Measurements from ENCODE around the gene ANKRD13A. TPM values are rescaled to one million over a fixed set of nuclear protein-coding genes. Genes with fewer than 3 reads are reported as not detected.

The ANKRD13A gene
- total and polyA plus RNA-seq, 2 of the 8 experiments (the other 6 are each of a cell fraction or from before 2014, with no cell fraction given): 16.8 to 21.4 TPM

- TF ChIP-seq CHD7 (IDR thresholded peaks at IDR 0.05; ENCODE audit: insufficient replicate concordance, low read length): no peak
- no peak for TF ChIP-seq BCL11A (IDR thresholded peaks at IDR 0.05; ENCODE audit: low read depth in 2 of 2, low read length in 2 of 2)
- no peak for TF ChIP-seq MAX (IDR thresholded peaks at IDR 0.05)
- TF ChIP-seq EP300 (IDR thresholded peaks at IDR 0.05; ENCODE audit: borderline replicate concordance in 1 of 2, low read depth in 2 of 2, low read length in 2 of 2): no peak
- TF ChIP-seq TAF7 (optimal IDR thresholded peaks at IDR 0.05; ENCODE audit: borderline replicate concordance, low read depth, low read length): no peak
- TF ChIP-seq, protein P1, sequence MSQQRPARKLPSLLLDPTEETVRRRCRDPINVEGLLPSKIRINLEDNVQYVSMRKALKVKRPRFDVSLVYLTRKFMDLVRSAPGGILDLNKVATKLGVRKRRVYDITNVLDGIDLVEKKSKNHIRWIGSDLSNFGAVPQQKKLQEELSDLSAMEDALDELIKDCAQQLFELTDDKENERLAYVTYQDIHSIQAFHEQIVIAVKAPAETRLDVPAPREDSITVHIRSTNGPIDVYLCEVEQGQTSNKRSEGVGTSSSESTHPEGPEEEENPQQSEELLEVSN (IDR thresholded peaks at IDR 0.05): no peak
- TF ChIP-seq, protein P2, sequence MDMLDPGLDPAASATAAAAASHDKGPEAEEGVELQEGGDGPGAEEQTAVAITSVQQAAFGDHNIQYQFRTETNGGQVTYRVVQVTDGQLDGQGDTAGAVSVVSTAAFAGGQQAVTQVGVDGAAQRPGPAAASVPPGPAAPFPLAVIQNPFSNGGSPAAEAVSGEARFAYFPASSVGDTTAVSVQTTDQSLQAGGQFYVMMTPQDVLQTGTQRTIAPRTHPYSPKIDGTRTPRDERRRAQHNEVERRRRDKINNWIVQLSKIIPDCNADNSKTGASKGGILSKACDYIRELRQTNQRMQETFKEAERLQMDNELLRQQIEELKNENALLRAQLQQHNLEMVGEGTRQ (IDR thresholded peaks at IDR 0.05; ENCODE audit: low read length): no peak
- TF ChIP-seq GABPA (IDR thresholded peaks at IDR 0.05; ENCODE audit: borderline replicate concordance, insufficient read depth, low read length): no peak
- no peak for TF ChIP-seq CBX5 (IDR thresholded peaks at IDR 0.05; ENCODE audit: low read depth, low read length)
Observed at GRCh38 chr12:110038741-110039084, 39.5 kb downstream of the ANKRD13A start (continued).

Measured in H1 (cell line).